ENCODE data around the gene TRIM54. TPM values are rescaled to one million over a fixed set of nuclear protein-coding genes. Genes with fewer than 3 reads are reported as not detected.
A peak's percentile ranks its signal among the peaks of the same experiment; 100 is the strongest.

TRIM54 gene
- total and polyA plus RNA-seq, 9 of the 15 experiments (the other 6 are each of a cell fraction or from before 2014, with no cell fraction given) = not detected

DNA sequence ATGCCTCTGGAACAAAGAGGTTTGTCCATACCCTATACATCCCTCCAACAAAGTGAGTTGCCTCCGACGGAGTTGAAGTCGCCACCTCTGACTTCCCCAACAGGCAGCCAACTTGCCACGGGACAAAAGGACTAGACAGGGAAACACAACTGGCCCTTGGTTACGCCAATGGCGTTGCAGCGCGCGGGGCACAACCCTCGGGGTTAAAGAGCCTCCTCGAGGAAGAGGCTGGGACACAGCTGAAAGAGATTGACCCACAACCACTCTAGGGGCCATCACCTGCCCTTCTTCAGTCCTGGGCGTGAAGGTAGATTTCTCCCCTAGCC lies 73.8 kb downstream of the TRIM54 start (continued):
- TF ChIP-seq ZKSCAN3 (CRISPR knock-in tag; IDR thresholded peaks at IDR 0.05) (no peak), NCOA4 (IDR thresholded peaks at IDR 0.05; ENCODE audit: partially characterized antibody) (no peak), YY1 (IDR thresholded peaks at IDR 0.05; ENCODE audit: borderline replicate concordance in 1 of 3, control insufficient read depth in 1 of 3, extremely low read depth in 1 of 3, insufficient read depth in 3 of 3, insufficient read length in 1 of 3, insufficient replicate concordance in 2 of 3, low read depth in 1 of 3, low read length in 2 of 3) (peak in 2 of 3 experiments; percentile 13 to 68), RFX1 (IDR thresholded peaks at IDR 0.05) (peak; percentile 37; the same call in 1 of the 2 replicates), BDP1 (IDR thresholded peaks at IDR 0.05; ENCODE audit: insufficient read depth, insufficient read length) (no peak), TEAD4 (IDR thresholded peaks at IDR 0.05; ENCODE audit: low read length) (0 out of 2 replicates have a peak, but pooled peaks have one; percentile 6), TEAD4 (CRISPR knock-in tag; IDR thresholded peaks at IDR 0.05; ENCODE audit: borderline replicate concordance) (no peak), HNRNPUL1 (IDR thresholded peaks at IDR 0.05; ENCODE audit: low read length) (no peak), NFIC (IDR thresholded peaks at IDR 0.05) (no peak), SMAD3 (CRISPR knock-in tag; conservative IDR thresholded peaks at IDR 0.05) (no peak), PTRF (tag; IDR thresholded peaks at IDR 0.05) (no peak), SNAPC5 (CRISPR knock-in tag; IDR thresholded peaks at IDR 0.05) (no peak), KDM1A (IDR thresholded peaks at IDR 0.05) (no peak), SAFB (IDR thresholded peaks at IDR 0.05; ENCODE audit: borderline replicate concordance, low read depth, low read length) (no peak), GABPB2 (CRISPR knock-in tag; conservative IDR thresholded peaks at IDR 0.05) (no peak), SIN3A (IDR thresholded peaks at IDR 0.05; ENCODE audit: borderline replicate concordance in 2 of 2, control insufficient read depth in 1 of 2, low read depth in 2 of 2, low read length in 2 of 2) (peak in 1 of 2 experiments; percentile 40; a peak in 1 of 4 replicates), TCFL5 (CRISPR knock-in tag; conservative IDR thresholded peaks at IDR 0.05) (no peak), REST (IDR thresholded peaks at IDR 0.05; ENCODE audit: borderline replicate concordance) (no peak), REST (CRISPR knock-in tag; IDR thresholded peaks at IDR 0.05; ENCODE audit: low read depth) (0 out of 2 replicates have a peak, but pooled peaks have one; percentile 9), PHF21A (IDR thresholded peaks at IDR 0.05; ENCODE audit: borderline replicate concordance, low read depth) (peak; percentile 65; the same call in 1 of the 2 replicates), ZBTB7A (IDR thresholded peaks at IDR 0.05; ENCODE audit: borderline replicate concordance, control insufficient read depth, low read depth, low read length) (no peak), ZFP36 (IDR thresholded peaks at IDR 0.05; ENCODE audit: low read depth, low read length, partially characterized antibody) (no peak), RBM39 (optimal IDR thresholded peaks at IDR 0.05; ENCODE audit: low read depth, low read length) (no peak), CREM (IDR thresholded peaks at IDR 0.05; ENCODE audit: low read depth) (no peak)
